RWPE2 (cell line): Measurements from ENCODE around the gene HRH2.

Experiments
- ATAC-seq: fragments of 200-7000 bp; cut with Tn5 transposase; 3 replicates; pipeline ENCODE4 v1.9.1; 2021; ENCODE audit warnings: low read depth
- DNase-seq: peaks from one replicate; pipeline ENCODE4 v3.0.0-alpha.2; 2020; ENCODE audit warnings: low spot score
- H3K27ac ChIP-seq: fragments of 450-650 bp; 2 replicates; pipeline ENCODE4 v1.5.1; 2017; ENCODE audit warnings: mild to moderate bottlenecking; ENCODE audit not compliant: poor library complexity, severe bottlenecking
- H3K27me3 ChIP-seq: fragments of 250-450 bp; sonication (Bioruptor Pico); 2 replicates; pipeline ENCODE4 v1.5.1; 2021; ENCODE audit warnings: mild to moderate bottlenecking, moderate library complexity; ENCODE audit not compliant: insufficient read depth, poor library complexity, severe bottlenecking
- H3K36me3 ChIP-seq: fragments of 250-450 bp; sonication (Bioruptor Pico); 2 replicates; pipeline ENCODE4 v1.5.1; 2020; ENCODE audit warnings: low read depth, mild to moderate bottlenecking, moderate library complexity
- H3K4me1 ChIP-seq: fragments of 250-450 bp; sonication (Bioruptor Pico); 2 replicates; pipeline ENCODE4 v1.5.1; 2021; ENCODE audit warnings: mild to moderate bottlenecking, moderate library complexity; ENCODE audit not compliant: insufficient read depth, poor library complexity, severe bottlenecking
- H3K4me3 ChIP-seq: fragments of 250-450 bp; sonication (Bioruptor Pico); 2 replicates; pipeline ENCODE4 v1.5.1; 2021; ENCODE audit warnings: mild to moderate bottlenecking, moderate library complexity; ENCODE audit not compliant: severe bottlenecking
- H3K9me3 ChIP-seq: fragments of 250-450 bp; sonication (Bioruptor Pico); 2 replicates; pipeline ENCODE4 v1.5.1; 2021; ENCODE audit warnings: mild to moderate bottlenecking, moderate library complexity; ENCODE audit not compliant: severe bottlenecking
- TF ChIP-seq, protein P1 (sequence below): fragments of 450-650 bp; IDR thresholded peaks from one replicate; pipeline ENCODE4 v1.5.1; 2017; ENCODE audit warnings: mild to moderate bottlenecking, moderate library complexity; ENCODE audit not compliant: poor library complexity, severe bottlenecking

HRH2 gene

DNA sequence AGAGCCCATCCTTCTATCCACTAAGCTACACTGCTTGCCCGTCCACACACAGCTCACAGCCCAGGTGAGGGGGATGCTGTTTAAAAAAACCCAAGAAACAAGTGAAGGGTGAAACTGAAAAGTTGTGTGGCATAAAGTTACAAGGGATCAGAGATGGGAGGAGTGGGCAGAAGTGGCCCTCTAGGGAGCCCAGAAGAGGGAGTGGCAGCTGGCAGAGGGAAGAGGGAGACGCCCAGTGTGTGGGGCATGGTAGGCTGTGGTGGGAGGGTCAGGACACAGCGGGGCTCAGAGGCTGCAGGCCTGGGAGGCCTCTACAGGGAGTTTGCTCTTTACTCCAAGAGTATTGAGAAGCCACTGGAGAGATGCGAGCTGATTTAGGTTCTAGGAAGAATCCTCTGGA lies 30.1 kb upstream of the HRH2 start:
- no peak for ATAC-seq
- no peak overlapping the region for H3K27ac ChIP-seq
- TF ChIP-seq, protein P1, sequence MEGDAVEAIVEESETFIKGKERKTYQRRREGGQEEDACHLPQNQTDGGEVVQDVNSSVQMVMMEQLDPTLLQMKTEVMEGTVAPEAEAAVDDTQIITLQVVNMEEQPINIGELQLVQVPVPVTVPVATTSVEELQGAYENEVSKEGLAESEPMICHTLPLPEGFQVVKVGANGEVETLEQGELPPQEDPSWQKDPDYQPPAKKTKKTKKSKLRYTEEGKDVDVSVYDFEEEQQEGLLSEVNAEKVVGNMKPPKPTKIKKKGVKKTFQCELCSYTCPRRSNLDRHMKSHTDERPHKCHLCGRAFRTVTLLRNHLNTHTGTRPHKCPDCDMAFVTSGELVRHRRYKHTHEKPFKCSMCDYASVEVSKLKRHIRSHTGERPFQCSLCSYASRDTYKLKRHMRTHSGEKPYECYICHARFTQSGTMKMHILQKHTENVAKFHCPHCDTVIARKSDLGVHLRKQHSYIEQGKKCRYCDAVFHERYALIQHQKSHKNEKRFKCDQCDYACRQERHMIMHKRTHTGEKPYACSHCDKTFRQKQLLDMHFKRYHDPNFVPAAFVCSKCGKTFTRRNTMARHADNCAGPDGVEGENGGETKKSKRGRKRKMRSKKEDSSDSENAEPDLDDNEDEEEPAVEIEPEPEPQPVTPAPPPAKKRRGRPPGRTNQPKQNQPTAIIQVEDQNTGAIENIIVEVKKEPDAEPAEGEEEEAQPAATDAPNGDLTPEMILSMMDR: no peak

DNA sequence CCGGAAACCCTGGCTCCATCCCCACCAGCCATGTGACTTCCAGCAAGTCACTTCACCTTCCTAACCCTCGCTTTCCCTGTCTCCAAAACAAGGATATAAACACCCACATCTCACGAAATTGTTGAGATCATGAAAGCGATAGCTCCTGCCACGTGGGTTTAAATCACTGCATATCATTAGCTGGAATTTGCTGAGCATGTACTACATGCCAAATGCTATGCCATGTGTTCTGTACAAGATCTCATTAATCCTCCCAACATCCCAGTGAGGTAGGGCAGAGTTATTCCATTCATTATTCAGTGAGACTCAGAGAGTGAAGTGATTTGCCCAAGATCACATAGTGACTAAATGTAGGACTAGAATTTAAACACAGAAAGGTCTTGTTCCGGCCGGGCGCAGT lies 29.2 kb upstream of the HRH2 start:
- no peak for ATAC-seq
- Histone ChIP-seq H3K27me3 (no peaks in the 10 kb centered on the region), H3K27ac (no peak overlapping the region), H3K36me3 (no peaks in the 10 kb centered on the region), H3K9me3 (no peaks in the 10 kb centered on the region), H3K4me1 (no peaks in the 10 kb centered on the region), H3K4me3 (no peak overlapping the region)
- no peak for DNase-seq
- TF ChIP-seq, protein P1: no peak

More for the DNA sequence above, 30.1 kb upstream of the HRH2 start:
- DNase-seq: no peak
- Histone ChIP-seq H3K4me1 (no peaks in the 10 kb centered on the region), H3K9me3 (no peaks in the 10 kb centered on the region), H3K4me3 (no peak overlapping the region), H3K27me3 (no peaks in the 10 kb centered on the region), H3K36me3 (no peaks in the 10 kb centered on the region)

DNA sequence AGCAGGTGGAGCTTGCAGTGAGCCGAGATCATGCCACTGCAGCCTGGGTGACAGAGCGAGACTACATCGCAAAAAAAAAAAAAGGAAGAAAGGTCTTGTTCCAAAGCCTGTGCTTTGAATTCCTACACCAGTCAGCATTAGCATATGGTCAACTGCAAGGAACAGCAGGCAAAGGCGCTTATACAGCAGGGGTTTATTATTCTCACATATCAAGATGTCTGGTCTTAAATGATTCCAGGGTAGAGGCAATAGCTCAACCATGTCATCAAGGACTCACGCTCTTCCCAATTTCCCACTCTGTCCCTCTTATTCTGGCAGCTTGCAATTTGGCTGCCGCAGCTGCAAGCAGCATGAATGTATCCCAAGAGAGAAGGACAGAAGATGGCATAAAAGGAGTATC lies 28.6 kb upstream of the HRH2 start:
- Histone ChIP-seq H3K27ac (no peak overlapping the region), H3K27me3 (no peaks in the 10 kb centered on the region), H3K4me3 (no peak overlapping the region), H3K36me3 (no peaks in the 10 kb centered on the region), H3K4me1 (no peaks in the 10 kb centered on the region), H3K9me3 (no peaks in the 10 kb centered on the region)
- TF ChIP-seq, protein P1: no peak
- ATAC-seq (no peak), DNase-seq (no peak)

DNA sequence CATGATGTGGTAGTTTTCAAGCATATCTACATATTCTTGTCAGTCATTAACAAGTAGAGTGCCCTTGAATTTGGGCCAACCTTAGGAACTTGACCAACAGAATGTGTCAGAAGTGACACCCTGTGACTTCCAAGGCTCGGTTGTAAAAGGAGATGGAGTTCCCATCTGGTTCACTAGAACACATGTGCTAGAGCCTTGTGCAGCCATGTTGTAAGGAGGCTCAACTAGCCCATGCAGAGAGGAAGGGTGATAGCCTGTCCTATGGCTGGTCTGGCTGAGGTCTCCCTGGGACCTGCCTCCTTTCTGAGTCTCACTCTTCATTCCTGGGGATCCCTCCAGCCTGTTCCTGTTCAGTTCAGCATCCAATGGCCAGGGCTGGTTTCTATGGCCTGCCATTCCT lies 28.1 kb upstream of the HRH2 start:
- ATAC-seq: no peak
- no peak overlapping the region for H3K4me3 ChIP-seq
- TF ChIP-seq, protein P1: no peak
- no peaks in the 10 kb centered on the region for H3K4me1 ChIP-seq
- DNase-seq: no peak
- H3K9me3 ChIP-seq: no peaks in the 10 kb centered on the region
- H3K36me3 ChIP-seq: no peaks in the 10 kb centered on the region
- no peaks in the 10 kb centered on the region for H3K27me3 ChIP-seq
- H3K27ac ChIP-seq: no peak overlapping the region

DNA sequence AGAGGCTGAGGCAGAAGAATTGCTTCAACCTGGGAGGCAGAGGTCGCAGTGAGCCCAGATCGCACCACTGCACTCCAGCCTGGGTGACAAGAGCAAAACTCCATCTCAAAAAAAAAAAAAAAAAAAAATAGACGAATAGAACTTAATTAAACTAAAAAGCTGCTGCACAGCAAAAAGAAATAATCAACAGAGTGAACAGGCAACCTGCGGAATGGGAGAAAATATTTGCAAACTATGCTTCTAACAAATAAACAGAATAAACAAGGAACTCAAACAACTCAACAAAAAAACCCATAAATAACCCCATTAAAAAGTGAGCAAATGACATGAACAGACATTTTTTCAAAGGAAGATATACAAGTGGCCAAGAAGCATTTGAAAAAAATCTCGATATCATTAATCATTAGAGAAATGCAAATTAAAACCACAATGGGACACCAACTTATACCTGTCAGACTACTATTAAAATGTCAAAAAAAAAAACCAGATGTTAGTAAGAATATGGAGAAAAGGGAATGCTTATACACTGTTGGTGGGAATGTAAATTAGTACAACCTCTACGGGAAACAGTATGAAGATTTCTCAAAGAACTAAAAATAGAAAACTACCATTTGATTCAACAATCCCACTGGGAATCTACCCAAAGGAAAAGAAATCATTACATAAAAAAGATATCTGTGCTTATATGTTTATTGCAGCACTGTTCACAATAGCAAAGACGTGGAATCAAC lies 21.9 kb upstream of the HRH2 start:
- no peaks in the 10 kb centered on the region for H3K9me3 ChIP-seq

More for the DNA sequence above, 21.9 kb upstream of the HRH2 start:
- Histone ChIP-seq H3K36me3 (no peaks in the 10 kb centered on the region), H3K27me3 (peaks cover 15% of the 10 kb centered on the region), H3K4me1 (no peaks in the 10 kb centered on the region), H3K27ac (no peak overlapping the region), H3K4me3 (no peak overlapping the region)
- TF ChIP-seq, protein P1: no peak
- DNase-seq: no peak
- ATAC-seq: no peak
